Ishikawa (cell line): ENCODE results near the gene TBKBP1.

Source experiments
- CEBPB ChIP-seq: IDR thresholded peaks from 2 replicates; pipeline ENCODE4 v1.6.1; 2012
- CREB1 ChIP-seq: IDR thresholded peaks from 2 replicates; pipeline ENCODE4 v1.6.1; 2012; ENCODE audit warnings: low read depth
- EGR1 ChIP-seq: IDR thresholded peaks from 2 replicates; pipeline ENCODE4 v1.6.1; 2012
- EP300 ChIP-seq: IDR thresholded peaks from 2 replicates; pipeline ENCODE4 v1.6.1; 2012; ENCODE audit warnings: borderline replicate concordance
- FOXM1 ChIP-seq: IDR thresholded peaks from 2 replicates; pipeline ENCODE4 v1.6.1; 2012; ENCODE audit warnings: low read depth, borderline replicate concordance
- NFIC ChIP-seq: IDR thresholded peaks from 2 replicates; pipeline ENCODE4 v1.6.1; 2012
- RAD21 ChIP-seq: IDR thresholded peaks from 2 replicates; pipeline ENCODE4 v1.6.1; 2012; ENCODE audit warnings: low read depth
- TAF1 ChIP-seq: IDR thresholded peaks from 2 replicates; pipeline ENCODE4 v1.6.1; 2012; ENCODE audit warnings: low read depth, mild to moderate bottlenecking
- TCF12 ChIP-seq: IDR thresholded peaks from 2 replicates; pipeline ENCODE4 v1.6.1; 2012; ENCODE audit warnings: low read depth
- TEAD4 ChIP-seq: IDR thresholded peaks from 2 replicates; pipeline ENCODE4 v1.6.1; 2012
- YY1 ChIP-seq: IDR thresholded peaks from 2 replicates; pipeline ENCODE4 v1.6.1; 2012; ENCODE audit warnings: low read depth
- ZBTB7A ChIP-seq: IDR thresholded peaks from 2 replicates; pipeline ENCODE4 v1.6.1; 2012; ENCODE audit warnings: low read depth
- TF ChIP-seq, protein P1 (sequence below): IDR thresholded peaks from 2 replicates; pipeline ENCODE4 v1.6.1; 2012; ENCODE audit warnings: low read depth, mild to moderate bottlenecking
- TF ChIP-seq, protein P2 (sequence below): IDR thresholded peaks from 2 replicates; pipeline ENCODE4 v1.6.1; 2012
- TF ChIP-seq, protein P3 (sequence below): IDR thresholded peaks from 2 replicates; pipeline ENCODE4 v1.6.1; 2012

The TBKBP1 gene

DNA sequence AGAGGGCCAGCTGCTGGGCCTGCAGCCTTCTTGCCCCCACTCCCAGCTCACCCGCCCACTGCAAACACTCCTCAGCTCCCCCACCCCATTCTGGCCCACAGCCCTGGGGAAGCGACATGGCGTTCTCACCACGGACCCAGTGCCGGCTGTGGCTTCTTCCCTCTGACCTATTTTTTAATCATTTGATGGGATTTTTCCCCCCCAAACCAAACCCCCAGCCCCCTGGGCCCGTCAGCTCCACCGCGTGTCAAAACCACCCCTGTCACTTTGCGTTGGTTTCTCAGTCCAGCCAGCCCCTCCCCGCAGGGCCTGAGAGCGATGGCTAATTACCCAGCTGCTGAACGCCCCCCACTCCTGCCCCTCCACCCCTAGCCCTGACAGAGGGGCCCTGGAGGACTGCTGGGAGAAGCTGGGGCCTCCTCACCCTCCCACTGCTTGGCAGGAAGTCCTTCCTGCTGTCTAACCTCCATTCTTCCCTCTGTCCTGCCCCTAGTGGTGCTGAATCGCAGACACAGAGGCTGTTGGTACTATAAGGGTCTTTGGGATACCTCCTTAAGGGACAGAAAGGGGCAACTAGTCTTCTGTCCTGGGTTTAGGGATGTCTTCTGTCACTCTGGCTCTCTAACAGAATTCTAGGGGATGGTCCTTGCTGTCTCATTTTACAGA is 31.6 kb downstream of the TBKBP1 start:
- TF ChIP-seq EGR1 (no peak), FOXM1 (no peak), YY1 (no peak), TCF12 (no peak), TAF1 (no peak), EP300 (no peak)
- TF ChIP-seq, protein P1, sequence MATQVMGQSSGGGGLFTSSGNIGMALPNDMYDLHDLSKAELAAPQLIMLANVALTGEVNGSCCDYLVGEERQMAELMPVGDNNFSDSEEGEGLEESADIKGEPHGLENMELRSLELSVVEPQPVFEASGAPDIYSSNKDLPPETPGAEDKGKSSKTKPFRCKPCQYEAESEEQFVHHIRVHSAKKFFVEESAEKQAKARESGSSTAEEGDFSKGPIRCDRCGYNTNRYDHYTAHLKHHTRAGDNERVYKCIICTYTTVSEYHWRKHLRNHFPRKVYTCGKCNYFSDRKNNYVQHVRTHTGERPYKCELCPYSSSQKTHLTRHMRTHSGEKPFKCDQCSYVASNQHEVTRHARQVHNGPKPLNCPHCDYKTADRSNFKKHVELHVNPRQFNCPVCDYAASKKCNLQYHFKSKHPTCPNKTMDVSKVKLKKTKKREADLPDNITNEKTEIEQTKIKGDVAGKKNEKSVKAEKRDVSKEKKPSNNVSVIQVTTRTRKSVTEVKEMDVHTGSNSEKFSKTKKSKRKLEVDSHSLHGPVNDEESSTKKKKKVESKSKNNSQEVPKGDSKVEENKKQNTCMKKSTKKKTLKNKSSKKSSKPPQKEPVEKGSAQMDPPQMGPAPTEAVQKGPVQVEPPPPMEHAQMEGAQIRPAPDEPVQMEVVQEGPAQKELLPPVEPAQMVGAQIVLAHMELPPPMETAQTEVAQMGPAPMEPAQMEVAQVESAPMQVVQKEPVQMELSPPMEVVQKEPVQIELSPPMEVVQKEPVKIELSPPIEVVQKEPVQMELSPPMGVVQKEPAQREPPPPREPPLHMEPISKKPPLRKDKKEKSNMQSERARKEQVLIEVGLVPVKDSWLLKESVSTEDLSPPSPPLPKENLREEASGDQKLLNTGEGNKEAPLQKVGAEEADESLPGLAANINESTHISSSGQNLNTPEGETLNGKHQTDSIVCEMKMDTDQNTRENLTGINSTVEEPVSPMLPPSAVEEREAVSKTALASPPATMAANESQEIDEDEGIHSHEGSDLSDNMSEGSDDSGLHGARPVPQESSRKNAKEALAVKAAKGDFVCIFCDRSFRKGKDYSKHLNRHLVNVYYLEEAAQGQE: peak; percentile 58; the same call in 1 of the 2 replicates
- TF ChIP-seq, protein P2, sequence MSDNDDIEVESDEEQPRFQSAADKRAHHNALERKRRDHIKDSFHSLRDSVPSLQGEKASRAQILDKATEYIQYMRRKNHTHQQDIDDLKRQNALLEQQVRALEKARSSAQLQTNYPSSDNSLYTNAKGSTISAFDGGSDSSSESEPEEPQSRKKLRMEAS: no peak

DNA sequence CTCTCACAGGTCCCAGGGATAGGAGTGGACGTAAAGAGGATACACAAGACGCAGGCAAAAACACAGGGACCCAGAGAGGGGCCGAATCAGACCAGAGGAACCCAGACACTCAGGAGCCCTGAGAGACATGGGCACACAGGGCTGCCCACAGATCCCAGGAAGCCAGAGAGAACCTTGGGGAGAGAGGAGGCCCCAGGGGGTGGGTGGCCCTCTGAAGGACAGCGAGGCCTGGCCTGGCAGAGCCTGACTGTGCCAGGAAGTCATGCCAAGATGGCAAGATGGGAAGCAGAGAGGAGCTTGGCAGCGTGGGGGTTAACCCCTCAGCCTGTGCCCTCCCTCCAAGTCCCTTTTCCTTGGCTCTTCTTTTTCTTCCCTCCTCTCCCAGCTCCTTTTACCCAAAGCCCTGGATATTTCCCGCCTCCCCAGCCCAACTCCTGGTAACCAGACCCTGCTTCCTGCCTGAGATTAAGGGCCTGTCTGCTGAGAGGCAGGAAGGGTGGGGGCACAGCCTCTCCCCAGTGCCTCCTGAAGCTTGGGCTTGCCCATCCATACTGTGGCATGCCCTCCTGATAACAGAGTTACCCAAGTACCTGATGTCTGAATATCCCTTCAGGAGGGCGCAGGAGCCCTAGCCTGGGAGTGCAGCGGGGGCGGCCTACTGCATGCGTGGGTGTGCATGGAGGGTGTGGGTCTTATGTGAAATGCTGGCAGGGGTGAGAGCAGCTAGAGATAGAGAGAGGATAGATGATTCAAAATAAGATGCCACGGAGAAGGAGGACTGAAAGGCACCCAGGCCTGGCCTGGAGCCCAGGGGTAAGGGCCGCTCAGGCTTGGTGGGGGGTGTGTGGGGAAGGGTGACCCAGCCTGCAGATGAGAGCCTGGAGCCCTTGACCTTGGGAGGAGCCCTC is 33.1 kb downstream of the TBKBP1 start:
- no peak for TF ChIP-seq ZBTB7A
- no peak for TF ChIP-seq TAF1
- no peak for TF ChIP-seq EP300
- TF ChIP-seq, protein P1: no peak
- TF ChIP-seq RAD21: no peak
- TF ChIP-seq TEAD4: no peak
- no peak for TF ChIP-seq FOXM1
- TF ChIP-seq TCF12: no peak
- TF ChIP-seq CREB1: no peak
- no peak for TF ChIP-seq NFIC
- TF ChIP-seq, protein P3, sequence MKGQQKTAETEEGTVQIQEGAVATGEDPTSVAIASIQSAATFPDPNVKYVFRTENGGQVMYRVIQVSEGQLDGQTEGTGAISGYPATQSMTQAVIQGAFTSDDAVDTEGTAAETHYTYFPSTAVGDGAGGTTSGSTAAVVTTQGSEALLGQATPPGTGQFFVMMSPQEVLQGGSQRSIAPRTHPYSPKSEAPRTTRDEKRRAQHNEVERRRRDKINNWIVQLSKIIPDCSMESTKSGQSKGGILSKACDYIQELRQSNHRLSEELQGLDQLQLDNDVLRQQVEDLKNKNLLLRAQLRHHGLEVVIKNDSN: no peak
- TF ChIP-seq EGR1: no peak
- no peak for TF ChIP-seq CEBPB
- TF ChIP-seq, protein P2: no peak
- no peak for TF ChIP-seq YY1

DNA sequence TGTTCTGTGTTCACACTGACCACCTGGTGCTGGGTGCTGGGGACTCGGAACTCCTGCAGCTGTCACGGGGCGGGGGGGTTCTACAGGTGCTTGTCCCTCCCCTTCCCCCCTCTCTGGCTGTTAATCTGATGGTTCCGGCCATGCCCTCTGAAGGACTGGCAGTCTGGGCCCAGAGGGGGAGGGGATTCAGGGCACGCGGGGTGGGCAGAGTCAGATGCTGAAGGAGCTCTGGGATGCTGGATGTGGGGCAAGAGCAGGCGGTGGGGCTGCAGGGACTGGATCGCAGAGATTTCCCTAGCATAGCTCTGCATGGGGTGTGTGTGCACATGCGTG is 33.7 kb downstream of the TBKBP1 start:
- TF ChIP-seq TEAD4 (no peak), NFIC (no peak), CREB1 (no peak), TAF1 (no peak), EP300 (no peak), FOXM1 (no peak), YY1 (no peak), ZBTB7A (no peak), RAD21 (no peak), EGR1 (no peak), TCF12 (no peak)
- TF ChIP-seq, protein P3: no peak
- TF ChIP-seq, protein P1: no peak
